HL-60 (cell line): ENCODE measurements around the gene YWHAG.

Source experiments
- DNase-seq, 2 experiments: peaks; one replicate each; pipeline ENCODE4 v3.0.0-alpha.2; 2010 to 2020; ENCODE audit warnings: low read depth in 1 of 2, low spot score in 1 of 2
- H3K27ac ChIP-seq: fragments of 250-450 bp; sonication (Bioruptor Pico); replicated peaks from 2 replicates; pipeline ENCODE4 v1.5.1; 2020; ENCODE audit warnings: mild to moderate bottlenecking, moderate library complexity
- H3K27me3 ChIP-seq: fragments of 250-450 bp; sonication (Bioruptor Pico); 2 replicates; pipeline ENCODE4 v1.5.1; 2021; ENCODE audit warnings: mild to moderate bottlenecking, moderate library complexity; ENCODE audit not compliant: insufficient read depth, poor library complexity, severe bottlenecking
- H3K4me3 ChIP-seq: replicated peaks from 2 replicates; pipeline ENCODE4 v1.5.1; 2011; ENCODE audit warnings: mild to moderate bottlenecking, control low read depth, low read length; ENCODE audit not compliant: insufficient read depth
- GABPA ChIP-seq: IDR thresholded peaks from 2 replicates; pipeline ENCODE4 v1.6.1; 2012; ENCODE audit warnings: low read depth
- POLR2AphosphoS5 ChIP-seq: IDR thresholded peaks from 2 replicates; pipeline ENCODE4 v1.6.1; 2012; ENCODE audit warnings: low read depth
- SPI1 ChIP-seq: IDR thresholded peaks from 2 replicates; pipeline ENCODE4 v1.6.1; 2012; ENCODE audit warnings: low read depth, mild to moderate bottlenecking, borderline replicate concordance
- TF ChIP-seq, protein P1 (sequence below): IDR thresholded peaks from 2 replicates; pipeline ENCODE4 v1.6.1; 2012; ENCODE audit warnings: low read depth; ENCODE audit not compliant: insufficient replicate concordance
- TF ChIP-seq, protein P2 (sequence below): IDR thresholded peaks from one replicate; pipeline ENCODE4 v1.5.1; 2011; ENCODE audit warnings: low read length, control low read depth, inconsistent platforms; ENCODE audit not compliant: insufficient read depth

The YWHAG gene

DNA sequence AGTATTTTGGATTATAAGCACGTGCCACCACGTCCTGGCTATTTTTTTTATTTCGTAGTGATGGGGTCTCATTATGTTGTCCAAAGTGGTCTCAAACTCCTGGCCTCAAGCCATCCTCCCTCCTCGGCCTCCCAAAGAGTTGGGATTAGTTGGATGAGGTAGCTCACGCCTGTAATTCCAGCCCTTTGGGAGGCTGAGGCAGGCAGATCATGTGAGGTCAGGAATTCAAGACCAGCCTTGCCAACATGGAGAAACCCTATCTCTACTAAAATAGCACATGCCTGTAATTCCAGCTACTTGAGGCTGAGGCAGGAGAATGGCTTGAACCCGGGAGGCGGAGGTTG, 21.8 kb upstream of the YWHAG start:
- Histone ChIP-seq H3K4me3 (no peak overlapping the region), H3K27me3 (no peaks in the 10 kb centered on the region), H3K27ac (peak overlapping the region; percentile 75)
- DNase-seq = no peak
- TF ChIP-seq, protein P1, sequence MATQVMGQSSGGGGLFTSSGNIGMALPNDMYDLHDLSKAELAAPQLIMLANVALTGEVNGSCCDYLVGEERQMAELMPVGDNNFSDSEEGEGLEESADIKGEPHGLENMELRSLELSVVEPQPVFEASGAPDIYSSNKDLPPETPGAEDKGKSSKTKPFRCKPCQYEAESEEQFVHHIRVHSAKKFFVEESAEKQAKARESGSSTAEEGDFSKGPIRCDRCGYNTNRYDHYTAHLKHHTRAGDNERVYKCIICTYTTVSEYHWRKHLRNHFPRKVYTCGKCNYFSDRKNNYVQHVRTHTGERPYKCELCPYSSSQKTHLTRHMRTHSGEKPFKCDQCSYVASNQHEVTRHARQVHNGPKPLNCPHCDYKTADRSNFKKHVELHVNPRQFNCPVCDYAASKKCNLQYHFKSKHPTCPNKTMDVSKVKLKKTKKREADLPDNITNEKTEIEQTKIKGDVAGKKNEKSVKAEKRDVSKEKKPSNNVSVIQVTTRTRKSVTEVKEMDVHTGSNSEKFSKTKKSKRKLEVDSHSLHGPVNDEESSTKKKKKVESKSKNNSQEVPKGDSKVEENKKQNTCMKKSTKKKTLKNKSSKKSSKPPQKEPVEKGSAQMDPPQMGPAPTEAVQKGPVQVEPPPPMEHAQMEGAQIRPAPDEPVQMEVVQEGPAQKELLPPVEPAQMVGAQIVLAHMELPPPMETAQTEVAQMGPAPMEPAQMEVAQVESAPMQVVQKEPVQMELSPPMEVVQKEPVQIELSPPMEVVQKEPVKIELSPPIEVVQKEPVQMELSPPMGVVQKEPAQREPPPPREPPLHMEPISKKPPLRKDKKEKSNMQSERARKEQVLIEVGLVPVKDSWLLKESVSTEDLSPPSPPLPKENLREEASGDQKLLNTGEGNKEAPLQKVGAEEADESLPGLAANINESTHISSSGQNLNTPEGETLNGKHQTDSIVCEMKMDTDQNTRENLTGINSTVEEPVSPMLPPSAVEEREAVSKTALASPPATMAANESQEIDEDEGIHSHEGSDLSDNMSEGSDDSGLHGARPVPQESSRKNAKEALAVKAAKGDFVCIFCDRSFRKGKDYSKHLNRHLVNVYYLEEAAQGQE = no peak
- TF ChIP-seq, protein P2, sequence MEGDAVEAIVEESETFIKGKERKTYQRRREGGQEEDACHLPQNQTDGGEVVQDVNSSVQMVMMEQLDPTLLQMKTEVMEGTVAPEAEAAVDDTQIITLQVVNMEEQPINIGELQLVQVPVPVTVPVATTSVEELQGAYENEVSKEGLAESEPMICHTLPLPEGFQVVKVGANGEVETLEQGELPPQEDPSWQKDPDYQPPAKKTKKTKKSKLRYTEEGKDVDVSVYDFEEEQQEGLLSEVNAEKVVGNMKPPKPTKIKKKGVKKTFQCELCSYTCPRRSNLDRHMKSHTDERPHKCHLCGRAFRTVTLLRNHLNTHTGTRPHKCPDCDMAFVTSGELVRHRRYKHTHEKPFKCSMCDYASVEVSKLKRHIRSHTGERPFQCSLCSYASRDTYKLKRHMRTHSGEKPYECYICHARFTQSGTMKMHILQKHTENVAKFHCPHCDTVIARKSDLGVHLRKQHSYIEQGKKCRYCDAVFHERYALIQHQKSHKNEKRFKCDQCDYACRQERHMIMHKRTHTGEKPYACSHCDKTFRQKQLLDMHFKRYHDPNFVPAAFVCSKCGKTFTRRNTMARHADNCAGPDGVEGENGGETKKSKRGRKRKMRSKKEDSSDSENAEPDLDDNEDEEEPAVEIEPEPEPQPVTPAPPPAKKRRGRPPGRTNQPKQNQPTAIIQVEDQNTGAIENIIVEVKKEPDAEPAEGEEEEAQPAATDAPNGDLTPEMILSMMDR = no peak
- no peak for TF ChIP-seq SPI1
- no peak for TF ChIP-seq GABPA
- TF ChIP-seq POLR2AphosphoS5 = no peak

DNA sequence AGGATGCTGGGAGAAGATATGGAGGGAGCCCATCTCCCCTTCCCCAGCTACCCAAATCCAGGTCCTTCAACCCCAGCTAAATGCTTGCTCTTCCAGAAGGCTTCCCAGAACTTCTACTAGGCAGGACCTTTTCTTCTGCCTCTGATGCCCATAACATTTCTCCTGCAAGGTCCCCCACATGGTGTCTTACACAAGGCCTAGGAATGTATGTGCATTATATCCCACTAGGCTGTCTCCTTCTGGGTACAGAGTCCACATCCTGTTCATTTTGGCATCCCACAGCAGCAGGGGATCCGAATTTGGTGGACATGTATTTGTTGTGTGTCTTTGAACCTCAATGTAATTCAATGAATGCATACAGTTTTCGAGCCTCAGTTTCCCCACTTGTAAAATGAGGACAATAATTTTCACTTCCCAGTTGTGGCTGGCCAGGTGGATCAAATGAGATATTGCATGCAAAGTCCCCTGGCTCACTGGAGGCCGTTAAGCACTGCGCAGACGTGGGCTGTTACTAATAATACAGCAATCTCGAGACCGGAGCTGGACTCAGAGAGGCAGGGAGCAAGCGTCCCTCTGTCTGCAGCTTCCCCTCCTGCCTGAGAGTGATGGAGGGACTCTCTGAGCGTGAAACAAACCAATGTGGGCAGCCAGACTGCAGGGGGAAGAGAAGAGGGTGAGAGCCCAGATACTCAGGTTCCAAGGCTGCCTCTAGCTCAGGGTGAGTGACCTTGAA, 18.6 kb upstream of the YWHAG start:
- Histone ChIP-seq H3K27me3 (no peaks in the 10 kb centered on the region), H3K4me3 (no peak overlapping the region), H3K27ac (no peak overlapping the region)
- no peak for DNase-seq
- no peak for TF ChIP-seq POLR2AphosphoS5
- TF ChIP-seq GABPA = no peak
- TF ChIP-seq, protein P1 = no peak
- TF ChIP-seq, protein P2 = no peak
- TF ChIP-seq SPI1 = no peak

DNA sequence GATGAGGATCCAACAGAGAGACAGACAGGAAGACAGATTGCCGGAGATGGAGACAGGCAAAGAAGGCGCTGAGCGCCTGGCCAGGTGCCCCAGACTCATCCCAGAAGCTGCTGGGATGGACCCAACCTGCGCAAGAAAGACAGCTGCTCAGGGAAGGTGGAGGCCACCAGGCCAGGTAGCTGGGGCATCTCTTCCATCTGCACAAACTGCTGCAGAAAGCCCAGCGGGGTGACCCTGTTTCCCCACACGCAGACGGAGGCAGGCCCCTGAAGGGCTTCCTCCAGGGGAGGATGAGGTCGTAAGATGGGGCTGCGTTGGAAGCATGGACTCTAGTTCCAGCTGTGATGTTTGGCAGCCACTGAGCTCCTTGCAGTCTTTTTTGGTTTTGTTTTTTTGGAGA, 16.5 kb upstream of the YWHAG start:
- H3K27ac ChIP-seq = no peak overlapping the region
- no peak overlapping the region for H3K4me3 ChIP-seq
- DNase-seq = no peak
- TF ChIP-seq, protein P1 = no peak
- TF ChIP-seq POLR2AphosphoS5 (no peak), GABPA (no peak), SPI1 (no peak)
- TF ChIP-seq, protein P2 = no peak
- no peaks in the 10 kb centered on the region for H3K27me3 ChIP-seq
